ENCODE data around the gene CORIN.

CORIN gene

DNA sequence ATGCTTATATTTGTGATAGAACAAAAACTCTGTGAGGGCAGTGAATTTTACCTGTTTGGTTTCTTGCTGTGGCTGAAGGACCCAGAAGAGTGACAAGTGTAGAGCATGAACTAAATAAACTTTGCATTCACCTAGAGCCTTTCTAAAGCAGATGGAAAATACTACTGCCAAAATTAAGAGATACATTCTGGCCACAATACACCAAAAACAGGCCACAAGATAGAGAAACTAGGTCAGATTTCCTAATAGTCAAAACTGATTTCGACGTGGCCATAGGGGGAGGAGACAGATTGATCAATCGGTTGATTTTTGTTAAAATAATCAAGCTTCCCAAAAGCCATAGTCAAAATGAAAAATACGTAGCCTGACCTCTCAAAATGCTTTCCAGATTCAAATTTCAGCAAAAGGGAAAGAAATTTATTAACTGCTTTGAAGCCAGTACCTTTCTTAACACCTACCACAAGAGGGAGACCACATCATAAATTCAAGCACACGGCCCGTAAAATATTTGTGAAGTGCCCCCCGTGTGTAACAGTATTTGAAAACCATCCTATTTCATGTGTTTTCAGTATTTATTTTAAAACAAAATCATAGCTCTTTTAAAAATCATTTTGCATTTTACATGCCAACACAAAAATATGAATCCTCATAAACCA, 132.4 kb downstream of the CORIN start:
- FAIRE-seq = no peak
- no peak for DNase-seq (ENCODE audit: insufficient read length, low spot score)
- TF ChIP-seq, protein P1, sequence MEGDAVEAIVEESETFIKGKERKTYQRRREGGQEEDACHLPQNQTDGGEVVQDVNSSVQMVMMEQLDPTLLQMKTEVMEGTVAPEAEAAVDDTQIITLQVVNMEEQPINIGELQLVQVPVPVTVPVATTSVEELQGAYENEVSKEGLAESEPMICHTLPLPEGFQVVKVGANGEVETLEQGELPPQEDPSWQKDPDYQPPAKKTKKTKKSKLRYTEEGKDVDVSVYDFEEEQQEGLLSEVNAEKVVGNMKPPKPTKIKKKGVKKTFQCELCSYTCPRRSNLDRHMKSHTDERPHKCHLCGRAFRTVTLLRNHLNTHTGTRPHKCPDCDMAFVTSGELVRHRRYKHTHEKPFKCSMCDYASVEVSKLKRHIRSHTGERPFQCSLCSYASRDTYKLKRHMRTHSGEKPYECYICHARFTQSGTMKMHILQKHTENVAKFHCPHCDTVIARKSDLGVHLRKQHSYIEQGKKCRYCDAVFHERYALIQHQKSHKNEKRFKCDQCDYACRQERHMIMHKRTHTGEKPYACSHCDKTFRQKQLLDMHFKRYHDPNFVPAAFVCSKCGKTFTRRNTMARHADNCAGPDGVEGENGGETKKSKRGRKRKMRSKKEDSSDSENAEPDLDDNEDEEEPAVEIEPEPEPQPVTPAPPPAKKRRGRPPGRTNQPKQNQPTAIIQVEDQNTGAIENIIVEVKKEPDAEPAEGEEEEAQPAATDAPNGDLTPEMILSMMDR (IDR thresholded peaks at IDR 0.05; ENCODE audit: insufficient read depth, missing control alignments) = peak; percentile 36

DNA sequence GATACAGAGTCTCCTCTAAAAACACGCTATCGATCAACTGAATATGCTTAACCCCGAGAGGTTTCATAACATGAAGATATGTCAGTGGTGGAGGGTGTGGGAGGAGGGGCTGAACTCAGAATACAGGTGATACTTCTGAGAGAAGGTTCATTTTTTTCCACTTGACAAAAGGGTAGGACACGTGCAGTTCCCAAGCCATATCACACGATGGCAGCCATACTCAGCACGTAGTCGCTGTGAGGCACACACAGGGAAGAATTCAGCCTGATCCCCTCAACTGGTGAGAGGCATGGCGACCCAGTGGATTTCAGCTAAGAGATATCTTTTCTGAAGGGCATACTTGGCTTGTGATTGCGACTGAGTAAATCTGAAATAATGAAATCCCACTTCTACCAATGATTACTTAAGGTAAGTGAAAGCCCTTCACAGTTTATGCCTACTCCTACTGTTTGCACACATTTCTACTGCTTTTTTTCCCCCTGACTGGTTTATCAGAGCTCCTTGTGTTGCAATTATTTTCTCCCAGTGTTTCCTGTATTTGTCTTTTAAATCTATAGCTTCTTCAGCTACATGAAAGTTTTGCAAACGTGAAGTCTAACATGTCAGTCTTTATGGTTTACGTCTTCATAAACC, 133.1 kb downstream of the CORIN start:
- DNase-seq (ENCODE audit: insufficient read length, low spot score) (no peak), FAIRE-seq (peak; percentile 88)
- TF ChIP-seq, protein P1 (IDR thresholded peaks at IDR 0.05; ENCODE audit: insufficient read depth, missing control alignments) = peak; percentile 67

DNA sequence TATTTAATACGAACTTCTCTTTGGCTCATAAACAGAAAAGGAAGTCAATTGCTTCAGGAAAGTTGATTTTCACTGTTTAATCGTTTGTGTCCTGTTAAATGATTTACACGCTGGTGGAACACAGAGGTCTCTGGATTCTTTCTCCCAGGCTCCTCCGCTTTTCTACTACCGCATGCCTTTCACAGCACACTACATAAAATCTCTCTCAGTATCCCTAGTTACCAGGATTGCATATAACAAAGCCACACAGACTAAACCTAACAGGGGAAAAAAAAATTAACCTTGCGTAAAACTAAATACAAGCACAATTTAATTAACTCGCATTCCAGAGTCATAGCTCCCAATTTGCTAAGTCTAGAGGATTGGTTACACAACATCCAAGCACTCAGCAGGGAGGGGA, 133.9 kb downstream of the CORIN start:
- TF ChIP-seq, protein P1 (IDR thresholded peaks at IDR 0.05; ENCODE audit: insufficient read depth, missing control alignments) = no peak
- DNase-seq (ENCODE audit: insufficient read length, low spot score) (no peak), FAIRE-seq (no peak)

DNA sequence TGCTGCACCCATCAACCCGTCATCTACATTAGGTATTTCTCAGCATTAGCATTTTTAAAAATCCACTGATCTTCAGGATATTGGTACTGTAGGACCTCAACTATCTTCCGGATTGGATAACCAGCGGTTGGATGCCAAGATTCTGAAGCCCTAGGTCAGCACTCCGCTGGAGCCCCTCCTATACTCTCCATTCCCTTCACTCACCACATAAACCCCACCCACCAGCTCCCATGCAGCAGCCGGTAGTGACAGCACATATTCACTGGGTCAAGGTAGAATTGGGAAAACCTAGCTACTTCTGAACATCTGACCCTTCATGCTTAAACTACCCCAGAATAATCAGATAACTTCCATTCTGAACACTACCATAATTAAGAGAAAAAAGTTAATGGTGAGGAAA, 134.9 kb downstream of the CORIN start:
- FAIRE-seq (no peak), DNase-seq (ENCODE audit: insufficient read length, low spot score) (no peak)
- TF ChIP-seq, protein P1 (IDR thresholded peaks at IDR 0.05; ENCODE audit: insufficient read depth, missing control alignments) = no peak

DNA sequence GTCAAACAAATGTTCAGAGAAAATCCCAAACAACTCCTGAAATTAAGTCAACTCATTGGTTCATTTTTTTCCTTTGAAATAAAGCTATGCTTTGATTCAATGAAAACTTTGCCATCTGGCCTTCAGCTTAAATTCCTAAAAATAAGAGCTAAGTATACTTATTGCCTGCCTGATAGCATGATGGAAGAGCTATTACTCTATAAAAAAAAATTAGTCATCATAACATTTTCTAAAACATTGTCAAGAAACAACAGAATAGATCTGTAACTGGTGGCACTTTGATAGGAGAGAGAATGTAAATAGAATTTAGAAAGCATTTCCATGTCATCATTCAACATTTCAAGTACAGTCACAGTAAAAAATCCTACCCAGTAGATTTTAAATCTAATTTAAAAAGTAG, 136.6 kb downstream of the CORIN start:
- FAIRE-seq = no peak
- DNase-seq (ENCODE audit: insufficient read length, low spot score) = no peak
- TF ChIP-seq, protein P1 (IDR thresholded peaks at IDR 0.05; ENCODE audit: insufficient read depth, missing control alignments) = no peak

DNA sequence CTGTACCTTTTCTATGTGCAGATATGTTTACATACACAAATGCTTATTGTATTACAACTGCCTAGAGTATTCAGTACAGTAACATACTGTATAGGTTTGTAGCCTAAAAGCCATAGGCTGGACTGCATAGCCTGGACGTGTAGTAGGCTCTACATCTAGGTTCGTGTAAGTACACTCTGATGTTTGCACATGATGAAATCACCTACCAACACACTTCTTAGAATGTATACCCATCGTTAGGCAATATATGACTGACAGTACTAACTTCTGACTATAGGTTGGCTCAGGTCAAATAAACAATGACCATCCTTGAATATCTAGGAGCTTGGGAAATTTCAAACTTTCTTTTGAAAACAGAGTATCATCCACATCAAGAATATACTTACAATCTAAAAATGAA, 139.0 kb downstream of the CORIN start:
- DNase-seq (ENCODE audit: insufficient read length, low spot score) = no peak
- TF ChIP-seq, protein P1 (IDR thresholded peaks at IDR 0.05; ENCODE audit: insufficient read depth, missing control alignments) = no peak
- FAIRE-seq = no peak

DNA sequence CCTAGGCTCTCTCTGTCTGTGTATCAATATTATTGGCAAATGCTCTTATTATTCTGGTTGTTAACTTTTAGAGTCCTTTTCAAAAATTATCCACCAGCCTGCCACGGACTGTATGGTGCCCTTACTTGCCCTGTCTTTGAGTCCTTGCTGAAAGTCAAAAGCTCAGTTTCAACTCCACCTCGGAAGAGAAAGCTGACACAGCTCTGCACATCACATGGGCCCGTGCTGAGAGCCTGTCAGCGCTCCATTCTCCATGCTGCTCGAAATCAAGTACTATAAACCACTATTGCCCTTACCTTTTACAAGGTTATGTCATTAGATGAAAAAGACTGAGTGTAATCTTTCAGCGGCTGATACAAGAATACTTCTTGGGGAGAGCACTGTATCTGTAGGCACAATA, 141.0 kb downstream of the CORIN start:
- DNase-seq (ENCODE audit: insufficient read length, low spot score) = no peak
- no peak for FAIRE-seq
- TF ChIP-seq, protein P1 (IDR thresholded peaks at IDR 0.05; ENCODE audit: insufficient read depth, missing control alignments) = no peak
